ENCODE results near the gene CLCA4.
"Not testable (repeated sequence)": the region's sequence is repeated elsewhere in the genome, so short reads cannot be mapped to it uniquely, and the experiment has no call there.

CLCA4 gene

GRCh38 chr1:86537928-86538695 lies 8.8 kb upstream of the CLCA4 start:
- no peak for DNase-seq

DNA sequence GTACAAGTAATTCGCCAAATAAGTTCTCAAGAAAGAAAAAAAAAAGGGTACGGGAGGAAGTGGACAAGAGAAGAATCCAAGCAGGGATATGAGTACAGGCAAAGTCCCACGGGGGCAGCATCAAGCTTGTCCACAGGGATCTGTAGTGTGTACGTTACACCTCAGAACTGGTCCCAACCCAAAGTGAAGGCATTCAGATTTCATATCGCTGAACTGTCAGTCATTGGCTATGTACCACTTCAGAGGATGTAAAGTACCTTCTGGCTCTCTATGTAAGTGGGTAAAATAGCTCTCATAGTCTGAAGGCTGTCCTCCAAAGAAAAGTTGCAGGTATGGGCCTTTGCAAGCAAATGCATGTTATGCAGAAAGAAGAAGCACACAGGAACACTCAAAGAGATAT lies 8.1 kb upstream of the CLCA4 start:
- no peak for DNase-seq

- no peak for DNase-seq
Measured at GRCh38 chr1:86541859-86542258, 5.0 kb upstream of the CLCA4 start.

DNA sequence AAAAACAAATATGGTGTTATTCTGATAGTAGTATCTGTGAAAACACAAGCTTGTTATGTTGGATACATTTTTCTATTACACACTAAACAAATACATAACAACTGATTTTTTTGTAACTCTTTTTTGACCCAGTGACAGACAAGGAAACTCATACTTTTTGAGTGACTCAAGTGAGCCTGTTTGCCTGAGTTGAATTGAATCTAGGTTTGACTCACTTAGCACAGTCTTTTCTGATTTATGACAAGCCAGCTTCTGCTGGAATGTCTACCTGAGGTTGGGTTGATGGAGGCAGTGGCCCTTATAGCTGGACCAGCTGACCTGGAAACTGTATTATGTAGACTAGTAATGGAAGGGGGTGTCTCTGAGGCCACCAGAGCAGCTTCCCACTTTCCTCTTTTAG lies 4.2 kb upstream of the CLCA4 start:
- DNase-seq, result no peak

DNA sequence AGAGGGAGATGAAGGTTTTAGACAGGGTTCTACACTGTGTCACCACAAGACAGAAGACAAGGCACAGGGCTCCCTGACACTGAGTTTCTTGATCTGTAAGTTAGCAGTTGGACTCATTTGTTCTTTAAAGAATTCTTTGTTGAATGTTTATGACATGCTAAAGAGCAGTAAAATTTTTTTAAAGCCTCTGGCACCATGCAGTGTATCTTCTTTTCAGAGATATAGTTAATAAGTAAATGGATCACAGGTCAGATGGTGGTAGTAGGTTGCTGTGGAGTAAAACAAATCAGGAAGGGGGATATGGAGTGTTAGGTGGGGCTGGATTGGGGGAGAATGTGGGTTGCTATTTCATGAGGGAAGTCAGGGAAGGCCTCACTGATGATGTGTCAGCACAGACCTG lies 2.0 kb downstream of the CLCA4 start:
- no peak for DNase-seq

DNA sequence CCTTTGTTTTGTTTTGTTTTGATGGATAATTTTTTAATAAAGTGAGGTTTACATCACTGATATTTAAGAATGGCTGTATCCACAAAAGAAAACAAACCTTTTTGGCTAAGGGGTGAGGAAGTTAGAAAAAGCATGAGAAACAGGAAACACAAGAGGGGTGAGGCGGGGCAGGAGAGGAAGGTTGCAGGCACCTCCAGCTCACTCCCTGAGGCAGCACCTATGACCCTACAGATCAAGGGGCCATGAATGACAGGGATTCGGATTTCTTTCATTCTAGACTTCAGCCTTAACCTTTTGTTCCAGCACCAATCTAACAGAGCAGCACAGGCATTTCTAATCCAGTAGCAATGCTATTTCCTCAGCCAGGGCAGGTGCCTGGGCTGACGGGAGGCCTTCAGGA lies 4.4 kb downstream of the CLCA4 start:
- no peak for DNase-seq

GRCh38 chr1:86552376-86552775 lies 5.5 kb downstream of the CLCA4 start:
- DNase-seq, result no peak

- no peak for DNase-seq
Measured at GRCh38 chr1:86557739-86558138, 10.9 kb downstream of the CLCA4 start.

- DNase-seq, result no peak
Measured at GRCh38 chr1:86563849-86564248, 17.0 kb downstream of the CLCA4 start.

DNA sequence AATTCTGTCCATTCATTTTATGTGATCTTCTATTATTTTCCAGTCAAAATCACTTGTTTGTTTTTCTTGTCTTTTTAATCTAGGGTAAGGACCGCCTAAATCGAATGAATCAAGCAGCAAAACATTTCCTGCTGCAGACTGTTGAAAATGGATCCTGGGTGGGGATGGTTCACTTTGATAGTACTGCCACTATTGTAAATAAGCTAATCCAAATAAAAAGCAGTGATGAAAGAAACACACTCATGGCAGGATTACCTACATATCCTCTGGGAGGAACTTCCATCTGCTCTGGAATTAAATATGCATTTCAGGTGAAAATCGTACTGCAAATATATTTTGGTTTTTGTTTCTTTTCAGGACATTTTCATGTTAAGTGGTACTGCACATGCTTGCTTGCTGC lies 20.5 kb downstream of the CLCA4 start:
- no peak for DNase-seq

DNA sequence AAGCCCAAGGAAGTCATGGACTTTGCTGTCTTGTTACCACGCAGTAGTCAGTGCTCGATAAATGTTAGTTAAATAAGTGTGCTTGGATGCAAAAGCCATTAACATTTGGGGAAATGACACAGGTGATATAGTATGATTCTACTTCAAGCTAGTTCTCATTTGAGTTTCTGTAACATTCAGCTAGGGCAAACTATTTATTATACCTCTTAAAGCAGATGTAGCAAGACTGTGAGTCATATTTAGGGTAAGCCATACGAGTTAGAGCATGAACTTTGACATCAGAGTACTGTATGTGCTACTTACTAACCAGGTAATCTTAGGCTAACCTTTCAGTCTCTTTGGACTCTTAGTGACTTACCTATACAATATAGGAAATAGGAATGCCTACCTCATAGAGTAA lies 21.0 kb downstream of the CLCA4 start:
- no peak for DNase-seq

GRCh38 chr1:86573763-86574484 lies 27.0 kb downstream of the CLCA4 start:
- DNase-seq, result no peak

DNA sequence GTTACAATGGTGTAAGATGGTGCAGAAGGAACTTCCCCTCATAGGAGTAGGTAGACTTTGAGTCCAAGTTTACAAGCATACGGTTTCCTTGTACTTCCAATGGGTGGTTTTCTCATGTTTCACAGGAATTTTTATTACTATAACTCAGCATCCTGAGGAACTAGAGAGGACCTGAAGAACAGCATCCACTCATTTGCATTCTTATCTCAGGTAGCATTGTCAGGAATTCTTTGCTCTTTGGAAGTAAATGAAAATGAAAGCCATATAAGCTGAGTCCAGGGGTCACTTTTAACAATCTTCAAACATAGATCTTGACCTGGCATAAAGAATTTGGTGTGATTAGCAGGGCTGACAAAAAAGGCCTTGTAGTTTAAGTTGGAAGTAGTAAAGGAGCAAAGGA lies 34.4 kb downstream of the CLCA4 start:
- no peak for DNase-seq

DNA sequence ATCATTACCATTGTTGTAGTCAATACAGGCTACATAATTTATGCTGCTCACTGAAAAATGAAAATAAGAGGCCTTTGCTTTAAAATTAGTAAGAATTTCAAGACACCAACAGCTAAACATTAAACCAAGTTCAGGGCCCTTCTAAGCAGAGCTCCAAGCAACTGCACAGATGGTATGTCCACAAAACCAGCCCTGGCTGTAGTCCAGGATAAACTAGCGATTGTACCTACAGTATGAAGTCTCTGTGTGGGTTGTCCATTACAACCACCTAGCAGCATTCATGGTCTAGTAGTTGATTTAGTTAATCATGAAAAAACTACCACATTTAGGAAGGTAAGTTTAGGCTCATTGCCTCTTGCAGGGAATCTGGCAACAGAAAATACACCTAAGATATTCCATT lies 35.3 kb downstream of the CLCA4 start:
- no peak for DNase-seq

DNA sequence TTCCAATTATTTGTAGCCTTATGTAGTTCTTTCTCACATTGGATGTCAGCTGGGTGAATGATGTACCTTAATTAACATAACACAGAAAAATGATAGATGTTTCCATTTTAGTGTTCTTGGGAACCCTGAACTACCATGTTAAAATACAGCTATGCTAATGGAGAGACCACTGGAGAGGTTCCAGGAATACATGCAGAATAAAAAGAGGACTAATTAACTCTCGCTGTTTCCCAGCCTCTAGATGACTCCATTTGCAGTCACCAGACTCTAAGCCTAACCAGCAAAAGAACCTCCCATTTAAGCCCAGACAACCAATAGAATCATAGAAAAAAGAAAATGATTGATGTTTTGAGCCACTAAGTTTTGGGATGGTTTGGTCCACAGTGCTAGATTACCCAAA lies 36.2 kb downstream of the CLCA4 start:
- DNase-seq, result no peak

DNA sequence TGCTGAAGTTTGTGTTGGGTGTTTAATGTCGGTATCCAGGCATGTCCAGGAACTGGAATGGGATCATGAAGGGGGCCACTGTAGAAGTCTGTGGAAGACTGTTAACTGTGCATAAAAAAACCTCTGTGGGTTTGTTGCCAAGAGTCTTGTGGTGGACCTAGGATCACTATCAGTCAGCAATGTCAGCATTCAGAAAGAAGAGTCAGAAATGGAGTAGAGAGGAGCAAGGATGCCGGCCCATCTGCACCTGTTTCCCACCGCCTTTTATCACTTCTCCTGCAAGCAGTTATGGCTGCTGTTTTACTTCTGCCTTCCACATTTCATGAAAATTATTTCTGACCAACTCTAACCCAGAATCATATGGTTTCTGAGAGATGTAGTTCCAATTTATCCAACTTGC lies 36.7 kb downstream of the CLCA4 start:
- no peak for DNase-seq

GRCh38 chr1:86594284-86594770 lies 47.4 kb downstream of the CLCA4 start:
- no peak for DNase-seq

- DNase-seq, result no peak
Measured at GRCh38 chr1:86596224-86596623, 49.3 kb downstream of the CLCA4 start.

- DNase-seq, result no peak
Measured at GRCh38 chr1:86596741-86597290, 49.9 kb downstream of the CLCA4 start.

DNA sequence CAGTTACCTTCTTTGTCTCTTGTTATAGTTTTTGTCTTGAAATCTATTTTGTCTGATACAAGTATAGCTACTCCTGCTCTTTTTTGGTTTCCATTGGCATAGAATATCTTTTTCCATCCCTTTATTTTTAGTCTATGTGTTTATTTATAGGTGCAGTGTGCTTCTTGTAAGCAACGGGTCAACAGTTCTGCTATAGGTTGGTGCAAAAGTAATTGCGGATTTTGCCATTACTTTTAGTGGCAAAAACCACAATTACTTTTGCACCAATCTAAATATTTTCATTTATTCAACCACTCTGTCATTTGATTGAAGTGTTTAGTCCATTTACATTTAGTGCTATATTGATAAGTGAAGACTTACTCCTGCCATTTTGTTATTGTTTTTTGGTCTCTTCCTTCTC lies 59.2 kb downstream of the CLCA4 start:
- DNase-seq, result not testable (repeated sequence)

DNA sequence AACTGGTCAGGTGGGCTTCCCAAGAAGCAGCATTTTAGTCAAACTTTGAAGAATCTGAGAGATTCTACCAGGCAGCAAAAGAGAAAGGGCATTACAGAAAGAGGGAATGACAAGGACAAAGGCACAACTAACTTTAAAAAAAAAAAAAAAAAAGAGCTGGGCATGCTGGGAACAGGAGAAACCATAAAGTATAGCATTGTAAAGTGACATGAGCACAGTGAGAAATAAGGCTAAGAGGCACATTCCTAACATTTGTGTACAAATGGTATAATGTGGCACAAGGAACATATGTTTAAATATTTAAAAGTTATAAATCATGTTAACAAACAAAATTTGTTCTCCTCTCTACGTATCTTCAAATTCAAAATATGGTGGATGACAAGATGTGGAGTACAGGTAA lies 69.6 kb downstream of the CLCA4 start:
- no peak for DNase-seq

DNA sequence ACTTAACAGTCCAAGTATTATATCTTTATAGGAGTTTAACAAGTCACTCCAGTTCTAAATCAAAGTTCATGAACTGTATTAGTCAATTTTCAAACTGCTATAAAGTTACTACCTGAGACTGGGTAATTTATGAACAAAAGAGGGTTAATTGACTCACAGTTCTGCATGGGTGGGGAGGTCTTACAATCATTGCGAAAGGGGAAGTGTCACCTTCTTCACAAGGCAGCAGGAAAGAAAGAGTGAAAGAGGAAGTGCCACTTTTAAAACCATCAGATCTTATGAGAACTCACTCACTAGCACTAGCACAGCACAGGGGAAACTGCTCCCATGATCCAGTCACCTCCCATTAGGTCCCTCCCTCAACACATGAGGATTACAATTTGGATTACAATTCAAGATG lies 70.0 kb downstream of the CLCA4 start:
- DNase-seq, result peak; percentile 80

DNA sequence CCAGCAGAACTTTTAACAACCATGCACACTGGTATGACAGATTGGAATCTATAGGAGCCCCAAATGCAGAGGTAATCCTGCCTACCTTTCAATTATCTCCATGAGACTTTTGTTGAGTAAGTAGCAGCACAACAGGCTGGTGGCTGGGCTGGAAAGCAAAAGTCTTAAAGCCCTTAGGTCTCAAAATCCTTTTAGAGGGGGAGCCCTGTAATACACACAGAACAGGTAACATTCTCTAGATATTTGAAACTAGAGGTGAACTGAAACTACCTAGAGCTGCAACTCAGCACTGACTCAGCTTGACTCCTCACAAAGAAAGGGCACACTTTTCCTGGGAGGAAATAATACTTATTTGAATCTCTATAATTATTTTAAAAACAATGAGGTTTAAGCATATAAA lies 71.5 kb downstream of the CLCA4 start:
- DNase-seq, result no peak

DNA sequence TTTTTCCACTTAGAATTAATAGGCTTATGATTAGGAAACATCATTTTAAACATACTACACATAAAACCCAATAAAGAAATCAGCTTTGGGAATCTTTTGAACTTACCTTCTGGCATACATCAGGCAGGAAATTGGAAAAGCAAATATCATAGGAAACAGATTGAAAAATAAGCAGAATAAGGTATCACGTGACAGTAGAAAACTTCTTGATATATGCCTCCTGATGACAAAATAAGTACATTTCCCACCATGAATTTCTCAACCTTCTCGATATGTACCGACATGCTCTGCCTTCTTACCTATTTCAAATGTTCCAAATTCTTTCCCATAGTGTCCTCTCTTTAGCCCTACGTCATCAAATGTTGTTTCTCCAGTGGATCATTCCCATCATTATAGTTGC lies 72.4 kb downstream of the CLCA4 start:
- no peak for DNase-seq

Measured in SIG-M5 (cell line).